Tibial artery (tissue), 4 donors: ENCODE data around the gene GRIK4.

Experiments used
- DNase-seq, 2 donors: peaks; one replicate each; pipeline ENCODE4 v3.0.0-alpha.2; 2019
- H3K27ac ChIP-seq, 2 donors: fragments of 200-600 bp; sonication (generic) in 1 of 2; 1 replicate in 1 of 2; 2 replicates in 1 of 2; pipeline ENCODE4 v1.5.1; 2018 to 2019; ENCODE audit warnings: mild to moderate bottlenecking in 1 of 2
- H3K27me3 ChIP-seq, 2 donors: fragments of 200-600 bp; sonication (generic) in 1 of 2; one replicate each; pipeline versions ENCODE4 v1.5.1 to v1.6.0; 2016 to 2019
- H3K36me3 ChIP-seq, 3 donors: fragments of 200-600 bp; sonication (generic) in 2 of 3; one replicate each; pipeline ENCODE4 v1.5.1; 2016 to 2019; ENCODE audit warnings: mild to moderate bottlenecking in 2 of 3
- H3K4me1 ChIP-seq, 4 donors: fragments of 200-600 bp; sonication (generic) in 2 of 4; 1 replicate in 3 of 4; 2 replicates in 1 of 4; pipeline ENCODE4 v1.5.1; 2016 to 2019
- H3K4me3 ChIP-seq, 2 donors: fragments of 200-600 bp; sonication (generic) in 1 of 2; 1 replicate in 1 of 2; 2 replicates in 1 of 2; pipeline ENCODE4 v1.5.1; 2018 to 2019; ENCODE audit warnings: mild to moderate bottlenecking in 2 of 2
- H3K9me3 ChIP-seq, 3 donors: fragments of 200-600 bp; sonication (generic) in 1 of 3; one replicate each; pipeline ENCODE4 v1.5.1; 2016 to 2019
- CTCF ChIP-seq, 2 experiments: fragments of 200-600 bp in 1 of 2; fragments of 450-650 bp in 1 of 2; IDR thresholded peaks; one replicate each; pipeline ENCODE4 v1.5.1; 2017 to 2019; ENCODE audit warnings: antibody characterized with exemption in 2 of 2, mild to moderate bottlenecking in 1 of 2, moderate library complexity in 1 of 2
- intact Hi-C: fragments of 100-400 bp; cut with DNase I; formaldehyde crosslinking; loops from one replicate; pipeline ENCODE4 v1.15.0; 2023; ENCODE audit warnings: low total_unique reads

The GRIK4 gene

GRCh38 chr11:120722524-120722923 lies 211.0 kb downstream of the GRIK4 start:
- Histone ChIP-seq H3K4me1 (no peaks in the 10 kb centered on the region), H3K27me3 (peaks cover 0 to 20% of the 10 kb centered on the region in 2 donors), H3K4me3 (no peak overlapping the region), H3K9me3 (peaks cover 0 to 7% (median 3%) of the 10 kb centered on the region in 3 donors), H3K36me3 (no peaks in the 10 kb centered on the region), H3K27ac (no peak overlapping the region)
- no peak for TF ChIP-seq CTCF (IDR thresholded peaks at IDR 0.05)
- DNase-seq, result no peak
- intact Hi-C loops, result no loop called here

- Histone ChIP-seq H3K4me1 (no peaks in the 10 kb centered on the region), H3K9me3 (peaks cover 0 to 11% (median 3%) of the 10 kb centered on the region in 3 donors), H3K27me3 (peaks cover 0 to 8% of the 10 kb centered on the region in 2 donors), H3K36me3 (no peaks in the 10 kb centered on the region), H3K27ac (no peak overlapping the region), H3K4me3 (no peak overlapping the region)
- no peak for TF ChIP-seq CTCF (IDR thresholded peaks at IDR 0.05)
- DNase-seq, result no peak
- intact Hi-C loops, result no loop called here
These were observed 212.2 kb downstream of the GRIK4 start for GRCh38 chr11:120723751-120724150.

- intact Hi-C loops, result no loop called here
- Histone ChIP-seq H3K4me1 (no peaks in the 10 kb centered on the region), H3K36me3 (no peaks in the 10 kb centered on the region), H3K27ac (no peak overlapping the region), H3K27me3 (no peaks in the 10 kb centered on the region), H3K9me3 (peaks cover 0 to 11% (median 3%) of the 10 kb centered on the region in 3 donors), H3K4me3 (no peak overlapping the region)
- TF ChIP-seq CTCF (IDR thresholded peaks at IDR 0.05), result no peak
- DNase-seq, result no peak
These were observed 216.2 kb downstream of the GRIK4 start for GRCh38 chr11:120727752-120728151.

GRCh38 chr11:120735035-120735434 lies 223.5 kb downstream of the GRIK4 start:
- H3K27me3 ChIP-seq, result peaks cover 0 to 5% of the 10 kb centered on the region in 2 donors
- no peak overlapping the region for H3K4me3 ChIP-seq
- no peaks in the 10 kb centered on the region for H3K9me3 ChIP-seq
- TF ChIP-seq CTCF (IDR thresholded peaks at IDR 0.05), result no peak
- intact Hi-C loops, result no loop called here
- H3K4me1 ChIP-seq, result no peaks in the 10 kb centered on the region
- no peaks in the 10 kb centered on the region for H3K36me3 ChIP-seq
- no peak overlapping the region for H3K27ac ChIP-seq
- DNase-seq, result no peak

- TF ChIP-seq CTCF (IDR thresholded peaks at IDR 0.05), result no peak
- DNase-seq, result no peak
- H3K4me3 ChIP-seq, result no peak overlapping the region
- no peak overlapping the region for H3K27ac ChIP-seq
- no peaks in the 10 kb centered on the region for H3K36me3 ChIP-seq
- intact Hi-C loops, result no loop called here
- no peaks in the 10 kb centered on the region for H3K9me3 ChIP-seq
- peaks cover 0 to 9% of the 10 kb centered on the region in 2 donors for H3K27me3 ChIP-seq
- no peaks in the 10 kb centered on the region for H3K4me1 ChIP-seq
These were observed 227.0 kb downstream of the GRIK4 start for GRCh38 chr11:120738516-120739046.

- Histone ChIP-seq H3K4me1 (no peaks in the 10 kb centered on the region), H3K9me3 (no peaks in the 10 kb centered on the region), H3K27me3 (peaks cover 0 to 9% of the 10 kb centered on the region in 2 donors), H3K27ac (no peak overlapping the region), H3K4me3 (no peak overlapping the region), H3K36me3 (no peaks in the 10 kb centered on the region)
- no peak for TF ChIP-seq CTCF (IDR thresholded peaks at IDR 0.05)
- intact Hi-C loops, result no loop called here
- DNase-seq, result no peak
These were observed 228.2 kb downstream of the GRIK4 start for GRCh38 chr11:120739780-120740179.
